ENCODE results near the gene EID2B.

EID2B gene

GRCh38 chr19:39506598-39506943 is 26.1 kb downstream of the EID2B start:
- no peak for DNase-seq
- in situ Hi-C loops (cut with MboI; ENCODE audit: low pct_unique_long_range_greater_than_20kb, low sequenced_read_pairs) = no loop called here

- in situ Hi-C loops (cut with MboI; ENCODE audit: low pct_unique_long_range_greater_than_20kb, low sequenced_read_pairs) = no loop called here
- DNase-seq = peak; percentile 80
Observed at GRCh38 chr19:39502640-39503417, 29.8 kb downstream of the EID2B start.

GRCh38 chr19:39501340-39501739 is 31.3 kb downstream of the EID2B start:
- in situ Hi-C loops (cut with MboI; ENCODE audit: low pct_unique_long_range_greater_than_20kb, low sequenced_read_pairs) = no loop called here
- DNase-seq = no peak

- DNase-seq = no peak
- in situ Hi-C loops (cut with MboI; ENCODE audit: low pct_unique_long_range_greater_than_20kb, low sequenced_read_pairs) = no loop called here
Observed at GRCh38 chr19:39500543-39500942, 32.1 kb downstream of the EID2B start.

GRCh38 chr19:39499932-39500331 is 32.7 kb downstream of the EID2B start:
- DNase-seq = no peak
- in situ Hi-C loops (cut with MboI; ENCODE audit: low pct_unique_long_range_greater_than_20kb, low sequenced_read_pairs) = no loop called here

GRCh38 chr19:39498798-39499642 is 33.6 kb downstream of the EID2B start, which contains the start of gene DLL3:
Gene DLL3 (plus strand): TSS chr19:39498947. CDS start chr19:39498975, 28 bp downstream.
- in situ Hi-C loops (cut with MboI; ENCODE audit: low pct_unique_long_range_greater_than_20kb, low sequenced_read_pairs) = no loop called here
- no peak for DNase-seq

- peak; percentile 56 for DNase-seq
- in situ Hi-C loops (cut with MboI; ENCODE audit: low pct_unique_long_range_greater_than_20kb, low sequenced_read_pairs) = no loop called here
Observed at GRCh38 chr19:39497996-39498797, 34.5 kb downstream of the EID2B start.

GRCh38 chr19:39497701-39497995 is 35.0 kb downstream of the EID2B start:
- DNase-seq = no peak
- in situ Hi-C loops (cut with MboI; ENCODE audit: low pct_unique_long_range_greater_than_20kb, low sequenced_read_pairs) = no loop called here

- no peak for DNase-seq
- in situ Hi-C loops (cut with MboI; ENCODE audit: low pct_unique_long_range_greater_than_20kb, low sequenced_read_pairs) = no loop called here
Observed at GRCh38 chr19:39496063-39496462, 36.6 kb downstream of the EID2B start.

- DNase-seq = no peak
- in situ Hi-C loops (cut with MboI; ENCODE audit: low pct_unique_long_range_greater_than_20kb, low sequenced_read_pairs) = no loop called here
Observed at GRCh38 chr19:39494661-39495060, 38.0 kb downstream of the EID2B start.

GRCh38 chr19:39492788-39493187 is 39.9 kb downstream of the EID2B start:
- no peak for DNase-seq
- in situ Hi-C loops (cut with MboI; ENCODE audit: low pct_unique_long_range_greater_than_20kb, low sequenced_read_pairs) = no loop called here

GRCh38 chr19:39492225-39492624 is 40.4 kb downstream of the EID2B start:
- no peak for DNase-seq
- in situ Hi-C loops (cut with MboI; ENCODE audit: low pct_unique_long_range_greater_than_20kb, low sequenced_read_pairs) = no loop called here

- in situ Hi-C loops (cut with MboI; ENCODE audit: low pct_unique_long_range_greater_than_20kb, low sequenced_read_pairs) = no loop called here
- no peak for DNase-seq
Observed at GRCh38 chr19:39489756-39490155, 42.9 kb downstream of the EID2B start.

- no peak for DNase-seq
- in situ Hi-C loops (cut with MboI; ENCODE audit: low pct_unique_long_range_greater_than_20kb, low sequenced_read_pairs) = no loop called here
Observed at GRCh38 chr19:39483141-39483540, 49.5 kb downstream of the EID2B start.

GRCh38 chr19:39481676-39482075 is 51.0 kb downstream of the EID2B start:
- in situ Hi-C loops (cut with MboI; ENCODE audit: low pct_unique_long_range_greater_than_20kb, low sequenced_read_pairs) = no loop called here
- DNase-seq = no peak

- in situ Hi-C loops (cut with MboI; ENCODE audit: low pct_unique_long_range_greater_than_20kb, low sequenced_read_pairs) = no loop called here
Observed at GRCh38 chr19:39481229-39481545, 51.5 kb downstream of the EID2B start.

More at GRCh38 chr19:39481229-39481545, 51.5 kb downstream of the EID2B start:
- no peak for DNase-seq

Measured in KBM-7 (cell line).